Measurements from ENCODE around the gene RHBDF2. TPM values are rescaled to one million over a fixed set of nuclear protein-coding genes. Genes with fewer than 3 reads are reported as not detected.

Gene RHBDF2
- total RNA-seq, 1 experiment from 2014 or later: 22.6 TPM

GRCh38 chr17:76438906-76439305 is 62.3 kb downstream of the RHBDF2 start:
- no peak for DNase-seq (ENCODE audit: low read depth)

- no peak for DNase-seq (ENCODE audit: low read depth)
Observed at GRCh38 chr17:76437467-76438402, 63.5 kb downstream of the RHBDF2 start.

GRCh38 chr17:76435751-76436150 is 65.5 kb downstream of the RHBDF2 start:
- no peak for DNase-seq (ENCODE audit: low read depth)

DNA sequence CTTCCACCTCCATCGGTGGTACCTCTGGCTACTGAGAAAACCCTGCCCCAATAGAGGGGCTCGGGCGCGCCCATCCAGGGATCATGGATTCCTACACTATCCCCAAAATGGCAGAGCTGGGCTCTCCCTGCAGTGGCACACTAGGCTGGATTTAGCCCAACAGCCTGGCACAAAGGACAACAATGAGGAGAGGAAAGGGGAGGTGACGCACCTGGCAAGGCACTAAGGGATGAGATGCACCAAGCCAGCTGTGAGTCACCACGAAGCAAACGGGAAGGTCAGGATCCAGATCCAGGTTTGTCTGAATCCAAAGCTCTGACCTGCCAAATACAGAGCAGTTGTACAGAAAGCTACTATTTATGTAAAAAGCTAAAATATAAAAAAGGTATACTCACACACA is 66.4 kb downstream of the RHBDF2 start:
- DNase-seq (ENCODE audit: low read depth): no peak

DNA sequence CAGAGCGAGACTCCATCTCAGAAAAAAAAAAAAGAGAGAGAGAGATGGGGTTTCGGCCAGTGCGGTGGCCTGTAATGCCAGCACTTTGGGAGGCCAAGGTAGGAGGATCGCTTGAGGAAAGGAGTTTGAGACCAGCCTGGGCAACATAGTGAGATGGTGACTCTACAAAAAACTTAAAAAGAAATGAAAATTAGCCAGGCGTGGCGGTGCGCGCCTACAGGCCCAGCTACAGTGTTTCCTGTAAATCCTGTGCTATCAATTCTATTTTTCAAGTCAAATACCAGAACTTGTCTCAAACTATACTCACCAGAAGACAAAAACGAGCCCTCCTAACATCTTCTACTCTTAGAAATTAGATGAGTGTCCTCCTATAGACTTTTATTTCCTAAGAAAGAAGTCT is 67.5 kb downstream of the RHBDF2 start:
- no peak for DNase-seq (ENCODE audit: low read depth)

- DNase-seq (ENCODE audit: low read depth): peak; percentile 31
Observed at GRCh38 chr17:76432712-76433336, 68.4 kb downstream of the RHBDF2 start.

GRCh38 chr17:76432004-76432403 is 69.2 kb downstream of the RHBDF2 start:
- DNase-seq (ENCODE audit: low read depth): no peak

DNA sequence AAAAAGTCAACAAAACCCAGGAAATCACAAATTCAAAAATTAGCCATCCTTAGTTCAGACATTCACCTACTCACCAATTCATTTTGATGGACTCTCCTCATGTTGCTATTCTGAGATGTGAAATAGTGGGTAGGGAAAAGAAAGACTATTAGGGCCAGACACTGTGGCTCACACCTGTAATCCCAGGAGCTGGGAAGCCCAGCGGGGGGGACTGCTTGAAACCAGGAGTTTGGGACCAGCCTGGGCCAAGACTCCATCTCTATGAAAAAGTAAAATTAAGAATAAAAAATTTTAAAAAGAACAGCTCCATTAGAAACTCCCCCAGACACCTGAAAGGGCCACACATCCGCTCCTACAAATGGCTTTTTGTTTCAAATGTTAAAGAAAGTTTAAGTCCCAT is 69.7 kb downstream of the RHBDF2 start:
- no peak for DNase-seq (ENCODE audit: low read depth)

DNA sequence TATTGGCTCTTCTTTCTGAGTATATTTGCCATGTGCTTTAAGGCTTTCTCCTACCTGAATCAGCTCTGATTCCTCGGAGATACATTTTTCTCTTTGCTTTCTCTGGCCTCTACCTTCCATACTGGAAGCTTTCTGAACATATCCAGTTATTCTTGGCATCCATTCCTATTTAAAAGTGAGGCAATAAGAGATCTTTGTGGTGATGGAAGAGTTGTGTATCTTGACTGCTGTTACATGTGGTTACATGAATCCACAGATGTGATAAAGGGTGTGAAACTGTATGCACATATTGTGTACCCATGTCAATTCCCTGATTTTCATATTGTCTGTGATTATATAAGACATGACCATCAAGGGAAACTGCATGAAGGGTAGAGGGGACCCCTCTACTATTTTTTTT is 72.7 kb downstream of the RHBDF2 start:
- no peak for DNase-seq (ENCODE audit: low read depth)

DNA sequence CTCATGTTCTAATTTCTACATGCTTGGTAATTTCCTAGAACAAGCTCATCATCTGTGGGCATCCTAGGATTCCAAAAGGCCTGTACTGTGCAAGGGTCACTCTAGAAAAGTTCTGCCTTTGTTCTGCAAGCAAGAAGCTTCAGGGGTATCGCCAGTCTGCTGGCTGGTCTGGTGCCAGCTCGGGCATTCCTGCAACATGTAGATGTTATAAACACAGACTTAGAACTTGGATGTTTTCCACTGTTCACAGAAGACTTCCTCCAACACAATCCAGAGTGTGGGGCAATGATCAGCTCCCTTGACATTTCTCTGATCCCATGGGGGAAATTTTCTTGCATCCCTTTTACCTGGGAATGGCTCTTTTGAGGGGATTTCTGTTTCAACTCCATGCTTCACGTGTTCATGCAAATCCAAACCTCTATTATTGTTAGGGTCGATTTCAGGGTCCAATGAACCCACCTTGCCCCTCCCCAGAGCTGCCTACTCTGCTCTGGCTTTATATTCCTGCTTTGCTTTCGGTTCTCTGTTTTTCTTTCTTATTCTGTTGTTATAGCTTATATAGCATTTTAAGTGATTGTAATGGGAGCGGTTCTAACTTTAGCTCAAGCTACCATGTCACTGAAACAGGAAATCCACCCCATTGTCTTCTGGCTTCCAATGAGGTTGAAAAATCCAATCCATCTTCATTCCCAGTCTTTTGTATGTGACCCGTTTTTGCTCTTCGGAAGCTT is 73.6 kb downstream of the RHBDF2 start:
- DNase-seq (ENCODE audit: low read depth): peak; percentile 50

DNA sequence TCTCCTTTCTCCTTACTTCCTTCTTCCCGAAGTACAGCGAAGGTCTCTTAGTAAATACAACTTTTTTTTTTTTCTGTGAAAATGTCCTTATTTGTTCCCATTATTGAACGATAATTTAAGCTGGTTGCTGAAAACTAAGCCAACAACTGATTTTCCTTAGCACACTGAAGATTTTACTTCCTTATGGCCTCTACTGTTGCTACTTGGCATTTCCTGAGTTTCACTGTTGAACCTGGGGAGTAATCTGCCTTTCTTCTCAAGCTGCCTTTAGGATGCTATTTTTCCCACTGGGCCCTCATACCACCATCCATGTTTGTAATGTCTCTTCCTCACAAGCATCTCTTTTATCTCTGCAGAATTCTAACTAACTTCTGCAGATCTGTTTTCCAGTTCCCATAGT is 74.4 kb downstream of the RHBDF2 start:
- no peak for DNase-seq (ENCODE audit: low read depth)

- DNase-seq (ENCODE audit: low read depth): no peak
Observed at GRCh38 chr17:76422860-76423259, 78.4 kb downstream of the RHBDF2 start.

DNA sequence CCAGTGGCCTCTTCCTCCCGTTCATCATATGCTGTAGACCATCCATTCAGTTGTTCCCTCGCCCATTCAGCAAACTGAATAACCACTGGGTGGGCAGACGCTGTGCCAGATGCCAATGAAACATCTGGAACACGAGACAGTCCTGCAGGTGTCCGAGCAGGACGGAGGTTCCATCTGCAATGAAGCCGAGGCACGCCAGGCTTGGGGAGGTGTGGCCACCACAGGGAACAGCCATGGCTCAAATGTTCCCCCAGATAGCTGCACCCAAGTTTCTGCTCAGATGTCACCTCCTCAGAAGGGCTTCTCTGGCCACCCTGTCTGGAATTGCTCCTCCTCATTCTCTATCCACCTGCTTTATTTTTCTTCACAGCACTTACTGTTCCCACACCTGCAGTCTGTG is 78.8 kb downstream of the RHBDF2 start:
- no peak for DNase-seq (ENCODE audit: low read depth)

DNA sequence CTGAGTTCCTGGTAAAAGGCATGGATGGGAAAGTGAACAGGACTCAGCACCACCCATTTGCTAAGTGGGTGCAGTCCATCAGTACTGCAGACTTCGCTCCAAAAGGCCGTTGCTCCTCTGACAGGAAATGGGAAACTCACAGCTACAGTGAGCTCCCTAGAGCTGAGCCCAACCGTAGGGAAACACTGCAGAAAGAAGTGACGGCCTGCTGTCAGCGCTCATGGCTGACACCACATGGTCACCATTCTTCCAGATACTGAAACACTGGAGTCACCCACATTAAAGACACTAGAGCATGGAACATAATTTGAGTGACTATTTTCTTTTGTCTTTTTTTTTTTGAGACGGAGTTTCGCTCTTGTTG is 80.2 kb downstream of the RHBDF2 start:
- DNase-seq (ENCODE audit: low read depth): no peak

Other genes starting within 250 kb of the RHBDF2 start
- 20.5 and 22.0 TPM in 2 replicates for gene UBALD2, start 236.1 kb downstream of the RHBDF2 start, total RNA-seq (2014; rRNA removed; shearing (Covaris generic))
- 0.48 and 0.59 TPM in 2 replicates for gene QRICH2, start 193.1 kb downstream of the RHBDF2 start, total RNA-seq (2014; rRNA removed; shearing (Covaris generic))
- 54.8 and 55.7 TPM in 2 replicates for gene PRPSAP1, start 147.5 kb downstream of the RHBDF2 start, total RNA-seq (2014; rRNA removed; shearing (Covaris generic))
- 34.6 and 37.6 TPM in 2 replicates for gene SPHK1, start 116.8 kb downstream of the RHBDF2 start, total RNA-seq (2014; rRNA removed; shearing (Covaris generic))
- gene UBE2O, start 48.3 kb downstream of the RHBDF2 start, total RNA-seq (2014; rRNA removed; shearing (Covaris generic)): 7.6 and 9.8 TPM in 2 replicates
- not detected in 2 replicates for gene AANAT, start 33.8 kb downstream of the RHBDF2 start, total RNA-seq (2014; rRNA removed; shearing (Covaris generic))
- 1.1 and 2.0 TPM in 2 replicates for gene CYGB, start 36.3 kb upstream of the RHBDF2 start, total RNA-seq (2014; rRNA removed; shearing (Covaris generic))
- under 0.01 and 0.48 TPM in 2 replicates for gene PRCD, start 38.6 kb upstream of the RHBDF2 start, total RNA-seq (2014; rRNA removed; shearing (Covaris generic))
- 10.7 and 11.4 TPM in 2 replicates for gene ST6GALNAC2, start 84.4 kb upstream of the RHBDF2 start, total RNA-seq (2014; rRNA removed; shearing (Covaris generic))
- gene ST6GALNAC1, start 142.3 kb upstream of the RHBDF2 start, total RNA-seq (2014; rRNA removed; shearing (Covaris generic)): not detected in 2 replicates
- gene MXRA7, start 209.5 kb upstream of the RHBDF2 start, total RNA-seq (2014; rRNA removed; shearing (Covaris generic)): 59.6 and 59.9 TPM in 2 replicates
- 24.9 and 26.2 TPM in 2 replicates for gene JMJD6, start 225.2 kb upstream of the RHBDF2 start, total RNA-seq (2014; rRNA removed; shearing (Covaris generic))
- gene METTL23, start 225.4 kb upstream of the RHBDF2 start, total RNA-seq (2014; rRNA removed; shearing (Covaris generic)): 47.9 and 56.9 TPM in 2 replicates
- gene SRSF2, start 235.9 kb upstream of the RHBDF2 start, total RNA-seq (2014; rRNA removed; shearing (Covaris generic)): 232 and 251 TPM in 2 replicates
- gene MFSD11, start 236.7 kb upstream of the RHBDF2 start, total RNA-seq (2014; rRNA removed; shearing (Covaris generic)): 23.0 and 23.4 TPM in 2 replicates

All from RPMI7951 (cell line).